HG02970 (cell line): Measurements from ENCODE around the gene CARD9.

Experiments used
- ATAC-seq: cut with Tn5 transposase; IDR thresholded peaks from one replicate; pipeline ENCODE4 v1.9.1; 2021; ENCODE audit warnings: mild to moderate bottlenecking, moderate library complexity, moderate number of reproducible peaks; ENCODE audit not compliant: unreplicated experiment, low FRiP score

Gene CARD9

GRCh38 chr9:136381966-136382513 is 8.6 kb upstream of the CARD9 start:
- ATAC-seq = no peak

GRCh38 chr9:136381311-136381710 is 7.8 kb upstream of the CARD9 start:
- no peak for ATAC-seq

GRCh38 chr9:136380381-136380780 is 6.9 kb upstream of the CARD9 start:
- ATAC-seq = no peak

GRCh38 chr9:136379891-136380290 is 6.4 kb upstream of the CARD9 start:
- no peak for ATAC-seq

GRCh38 chr9:136379401-136379800 is 5.9 kb upstream of the CARD9 start:
- no peak for ATAC-seq

GRCh38 chr9:136379003-136379287 is 5.5 kb upstream of the CARD9 start:
- ATAC-seq = no peak

- no peak for ATAC-seq
These were observed 4.9 kb upstream of the CARD9 start for GRCh38 chr9:136378170-136379002.

- no peak for ATAC-seq
These were observed 4.1 kb upstream of the CARD9 start for GRCh38 chr9:136377341-136378169.

- no peak for ATAC-seq
These were observed 3.0 kb upstream of the CARD9 start for GRCh38 chr9:136376457-136376856.

GRCh38 chr9:136375096-136375495 is 1.6 kb upstream of the CARD9 start:
- ATAC-seq = no peak

GRCh38 chr9:136374183-136374575 is 710 bp upstream of the CARD9 start:
- no peak for ATAC-seq

- ATAC-seq = no peak
These were observed 739 bp downstream of the CARD9 start for GRCh38 chr9:136372561-136373299.

GRCh38 chr9:136372006-136372405 is 1.5 kb downstream of the CARD9 start:
- ATAC-seq = no peak

- no peak for ATAC-seq
These were observed 2.0 kb downstream of the CARD9 start for GRCh38 chr9:136371533-136371880.

- no peak for ATAC-seq
These were observed 2.6 kb downstream of the CARD9 start for GRCh38 chr9:136370687-136371532.

GRCh38 chr9:136370037-136370436 is 3.4 kb downstream of the CARD9 start:
- no peak for ATAC-seq

- no peak for ATAC-seq
These were observed 5.3 kb downstream of the CARD9 start for GRCh38 chr9:136368190-136368589.

GRCh38 chr9:136367296-136368145 is 5.9 kb downstream of the CARD9 start:
- ATAC-seq = no peak

- ATAC-seq = no peak
These were observed 6.6 kb downstream of the CARD9 start for GRCh38 chr9:136366826-136367225.
